GM19395 (cell line): ENCODE results near the gene C1orf122.

Experiments
- ATAC-seq: cut with Tn5 transposase; IDR thresholded peaks from one replicate; pipeline ENCODE4 v1.9.1; 2021; ENCODE audit warnings: mild to moderate bottlenecking, moderate library complexity; ENCODE audit not compliant: unreplicated experiment

The C1orf122 gene

DNA sequence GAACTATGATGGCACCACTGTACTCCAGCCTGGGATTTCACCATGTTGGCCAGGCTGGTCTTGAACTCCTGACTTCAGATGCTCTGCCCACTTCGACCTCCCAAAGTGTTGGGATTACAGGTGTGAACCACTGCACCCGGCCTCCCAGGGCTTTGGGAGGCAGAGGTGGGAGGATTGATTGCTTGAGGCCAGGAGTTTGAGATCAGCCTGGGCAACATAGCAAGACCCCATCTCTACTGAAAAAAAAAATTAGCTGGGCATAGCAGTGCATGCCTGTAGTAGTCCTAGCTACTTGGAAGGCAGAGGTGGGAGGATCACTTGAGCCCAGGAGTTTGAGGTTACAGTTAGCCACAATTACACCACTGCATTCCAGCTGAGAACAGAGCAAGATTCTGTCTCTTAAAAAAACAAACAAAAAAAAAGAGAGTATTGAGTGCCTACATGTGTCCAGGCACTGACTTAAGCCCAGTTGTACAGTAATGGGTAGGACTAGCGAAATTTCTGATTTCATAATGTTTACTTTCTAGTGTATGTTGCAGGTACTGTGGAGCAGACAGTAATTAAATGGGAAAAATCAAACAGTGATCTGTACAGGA, 9.7 kb upstream of the C1orf122 start:
- no peak for ATAC-seq

GRCh38 chr1:37802439-37802838, 5.2 kb upstream of the C1orf122 start:
- no peak for ATAC-seq

- no peak for ATAC-seq
Observed at GRCh38 chr1:37807220-37807554, 403 bp upstream of the C1orf122 start.

DNA sequence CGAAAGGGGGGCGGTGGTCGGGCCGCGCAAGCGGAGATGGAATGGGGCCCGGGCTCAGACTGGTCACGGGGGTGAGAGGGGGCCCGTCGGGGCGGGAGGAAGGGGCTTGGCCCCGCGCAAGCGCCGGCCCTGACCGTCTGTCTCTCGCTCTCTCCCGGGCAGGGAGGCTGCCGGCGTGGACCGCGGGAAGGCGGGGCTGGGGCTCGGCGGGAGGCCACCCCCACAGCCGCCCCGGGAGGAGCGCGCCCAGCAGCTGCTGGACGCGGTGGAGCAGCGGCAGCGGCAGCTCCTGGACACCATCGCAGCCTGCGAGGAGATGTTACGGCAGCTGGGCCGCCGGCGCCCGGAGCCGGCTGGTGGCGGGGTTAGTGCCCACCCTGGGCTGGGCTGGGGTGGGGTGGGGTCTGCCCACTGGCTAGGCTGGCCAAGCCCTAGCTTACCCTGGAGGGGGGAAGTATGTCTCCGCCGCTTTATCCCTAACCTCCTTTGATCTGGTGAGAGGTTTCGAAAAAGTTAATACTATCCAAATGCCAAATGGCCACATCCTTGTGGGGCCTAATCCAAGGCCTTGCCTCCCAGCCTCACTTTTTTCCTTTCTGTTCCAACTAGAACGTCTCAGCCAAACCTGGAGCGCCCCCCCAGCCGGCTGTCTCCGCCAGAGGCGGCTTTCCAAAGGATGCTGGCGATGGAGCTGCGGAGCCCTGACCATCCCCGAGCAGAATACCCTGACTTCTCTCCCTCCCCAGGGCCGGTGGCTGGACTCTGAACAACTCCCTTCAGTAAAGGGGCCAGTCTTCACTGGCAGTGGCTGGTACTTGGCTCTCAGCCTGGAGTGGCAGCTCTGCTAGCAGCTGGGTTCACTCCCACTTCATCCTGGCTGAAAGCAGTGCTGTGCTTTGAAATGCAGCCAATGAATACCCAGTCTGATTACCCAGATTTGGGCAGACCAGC, 1.1 kb downstream of the C1orf122 start:
- ATAC-seq = peak; percentile 28

DNA sequence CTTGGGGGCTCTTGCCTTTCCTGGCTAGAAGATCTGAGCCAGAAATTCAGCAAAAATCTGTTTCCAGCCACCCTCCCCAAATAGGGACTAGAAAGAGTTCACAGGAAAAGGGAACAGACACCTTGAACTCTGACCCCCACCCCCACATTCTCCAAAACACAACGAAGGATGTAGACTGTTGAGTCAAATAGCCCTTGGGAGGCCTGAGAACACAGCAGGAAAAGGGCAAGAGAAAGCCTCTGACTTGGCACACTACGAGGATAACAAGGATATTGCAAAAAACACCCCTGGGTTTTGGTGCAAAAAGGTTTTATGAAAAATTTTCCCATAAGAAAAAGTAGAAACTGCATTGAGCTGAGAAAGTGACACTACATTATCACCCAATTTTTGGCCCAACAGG, 2.4 kb downstream of the C1orf122 start:
- ATAC-seq = no peak

DNA sequence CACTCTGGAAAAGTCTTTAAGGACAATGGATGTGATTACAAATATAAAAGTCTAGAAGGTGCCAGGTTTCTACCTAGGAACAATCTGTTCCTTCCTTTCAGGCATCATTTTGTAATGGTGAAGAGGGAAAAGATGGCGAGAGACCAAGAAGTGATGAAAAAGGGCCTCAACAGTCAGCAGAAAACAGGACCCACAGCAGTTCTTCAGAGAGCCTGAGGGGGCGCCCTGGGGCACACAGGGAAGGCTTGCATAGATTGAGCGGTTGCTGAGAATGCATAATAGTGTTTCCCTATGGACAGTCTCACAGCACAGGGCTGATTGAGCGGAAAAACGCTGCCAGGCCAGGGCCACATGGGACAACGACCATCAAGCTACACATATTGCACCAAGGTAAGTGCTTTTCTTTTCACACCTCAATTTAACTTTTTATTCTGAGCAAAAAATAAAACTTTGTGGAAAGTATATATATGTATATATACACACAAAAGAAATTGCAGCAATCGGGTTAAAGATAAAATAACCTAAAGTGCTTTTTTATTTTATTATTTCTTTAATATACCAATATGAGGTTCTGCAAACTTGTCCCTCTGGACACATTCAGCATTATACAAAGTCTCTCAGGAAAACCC, 3.6 kb downstream of the C1orf122 start:
- no peak for ATAC-seq

DNA sequence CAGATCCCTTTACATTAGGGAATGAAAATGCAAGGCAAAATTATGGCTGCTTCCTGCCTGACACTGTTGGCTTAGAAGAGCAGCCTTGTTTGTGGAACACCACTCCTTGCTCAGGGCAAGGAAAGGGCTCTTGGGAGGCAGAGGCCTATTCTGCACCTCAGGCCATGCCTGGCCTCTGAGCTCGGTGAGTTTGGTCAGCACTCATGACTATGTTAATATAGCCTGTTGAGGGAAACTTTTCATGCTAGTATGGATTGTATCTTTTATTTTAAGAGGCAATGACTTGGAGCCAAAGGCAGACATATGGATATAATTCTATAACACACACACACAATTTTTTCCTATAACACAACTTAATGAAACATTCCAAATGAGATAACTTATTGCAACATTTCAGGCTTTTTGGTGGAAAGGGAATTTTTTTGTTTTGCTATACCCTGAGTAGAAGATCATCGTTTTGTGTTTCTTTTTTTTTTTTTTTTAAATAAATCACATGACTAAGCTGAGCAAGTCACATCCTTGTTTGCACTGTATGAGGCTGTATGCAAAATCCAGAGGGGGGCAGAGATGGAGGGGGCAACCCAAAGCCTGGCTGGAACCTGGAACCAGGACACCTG, 6.0 kb downstream of the C1orf122 start:
- ATAC-seq = no peak

GRCh38 chr1:37814252-37814651, 6.7 kb downstream of the C1orf122 start:
- ATAC-seq = no peak

DNA sequence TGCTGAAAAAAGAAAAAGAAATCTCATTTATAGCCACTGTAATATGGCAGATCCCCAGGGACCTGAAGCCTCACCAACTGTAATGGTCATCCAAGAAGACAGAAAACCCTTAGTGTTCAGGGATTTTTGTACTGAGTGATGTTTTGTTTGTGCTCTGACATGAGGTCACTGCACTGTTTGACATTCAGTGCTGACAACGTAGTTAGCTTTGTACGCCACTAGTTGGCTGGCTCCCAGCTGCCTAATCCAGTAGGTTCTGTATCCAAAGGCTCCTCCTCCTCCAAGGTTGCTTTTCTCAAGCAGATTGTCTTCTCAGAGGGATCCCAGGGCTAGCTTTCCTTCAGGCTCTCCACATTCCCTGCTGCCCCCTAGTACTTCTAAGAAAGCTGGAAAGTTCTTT, 9.9 kb downstream of the C1orf122 start:
- ATAC-seq = no peak

DNA sequence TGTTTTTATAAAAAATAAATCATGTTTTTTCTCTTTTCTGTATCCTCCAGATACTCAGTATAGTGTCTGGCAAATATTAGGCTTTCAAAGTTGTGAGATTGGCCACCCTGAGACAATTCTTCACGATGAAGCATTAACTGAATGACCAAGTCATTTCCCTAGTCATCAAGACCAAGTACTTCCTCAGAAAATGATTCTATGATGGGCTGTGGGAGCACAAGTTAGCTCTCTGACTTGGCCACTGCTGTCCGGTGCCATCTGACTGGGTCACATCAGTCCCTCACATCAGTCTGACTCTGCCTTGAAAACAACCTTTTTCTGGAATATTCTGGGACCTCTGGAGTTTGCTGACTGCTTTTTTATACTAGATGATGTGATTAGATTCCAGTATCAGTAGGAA, 13.9 kb downstream of the C1orf122 start:
- no peak for ATAC-seq

GRCh38 chr1:37822906-37823815, 15.6 kb downstream of the C1orf122 start:
- no peak for ATAC-seq

GRCh38 chr1:37824001-37824400, 16.4 kb downstream of the C1orf122 start:
- no peak for ATAC-seq

- ATAC-seq = no peak
Observed at GRCh38 chr1:37825506-37825905, 17.9 kb downstream of the C1orf122 start.

- no peak for ATAC-seq
Observed at GRCh38 chr1:37828410-37829074, 21.0 kb downstream of the C1orf122 start.

- no peak for ATAC-seq
Observed at GRCh38 chr1:37831109-37831508, 23.5 kb downstream of the C1orf122 start.

- ATAC-seq = no peak
Observed at GRCh38 chr1:37831809-37832208, 24.2 kb downstream of the C1orf122 start.

GRCh38 chr1:37836788-37837187, 29.2 kb downstream of the C1orf122 start:
- no peak for ATAC-seq

DNA sequence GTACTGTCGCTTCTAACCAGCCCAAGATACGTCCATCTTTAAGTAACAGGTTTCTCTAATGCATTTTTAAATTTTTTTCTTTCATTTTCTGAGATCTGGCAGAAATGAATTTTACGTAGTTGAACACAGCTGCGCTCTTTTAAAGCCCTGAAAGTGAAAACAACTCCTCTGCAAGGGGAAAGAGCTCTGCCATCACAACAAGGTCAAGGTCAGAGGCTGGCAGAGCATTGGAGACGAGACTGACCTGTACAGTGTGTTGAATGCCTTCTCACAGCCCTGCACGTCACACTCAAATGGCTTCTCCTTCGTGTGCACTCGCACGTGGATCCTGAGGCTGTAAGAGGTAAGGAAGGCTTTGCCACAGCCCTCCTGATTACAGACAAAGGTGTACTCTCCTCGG, 32.1 kb downstream of the C1orf122 start:
- no peak for ATAC-seq

DNA sequence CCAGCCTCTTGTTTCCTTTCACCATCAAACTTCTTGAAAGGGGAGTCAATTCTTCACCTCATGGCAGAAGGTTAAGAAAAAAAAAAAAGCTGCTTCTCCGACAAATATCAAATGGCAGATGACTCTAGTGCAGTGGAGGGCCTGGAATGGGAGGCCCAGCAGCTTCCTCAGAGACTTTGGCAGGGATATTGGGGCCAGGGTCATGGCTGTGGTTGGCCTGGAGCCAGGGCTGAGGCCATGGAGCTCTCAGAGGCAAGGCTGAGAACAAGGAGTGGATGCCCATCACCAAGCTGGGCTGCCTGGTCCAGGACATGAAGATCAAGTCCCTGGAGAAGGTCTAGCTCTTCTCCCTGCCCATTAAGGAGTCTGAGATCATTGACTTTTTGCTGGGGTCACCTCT, 33.1 kb downstream of the C1orf122 start:
- ATAC-seq = no peak

GRCh38 chr1:37841652-37842051, 34.1 kb downstream of the C1orf122 start:
- no peak for ATAC-seq
